Liver (tissue), 3 donors: ENCODE data around the gene TMEM82.

Experiments used
- CTCF ChIP-seq: fragments of 150-350 bp; IDR thresholded peaks from 2 replicates; pipeline ENCODE4 v1.5.1; 2017; ENCODE audit warnings: improper control_type of control experiment, low read depth, low read length; ENCODE audit not compliant: missing input control
- FOXA1 ChIP-seq: IDR thresholded peaks from 2 replicates; pipeline ENCODE4 v1.6.1; 2016; ENCODE audit warnings: antibody characterized with exemption
- GABPA ChIP-seq, 2 donors: IDR thresholded peaks in 1 of 2; conservative IDR thresholded peaks in 1 of 2; 2 replicates each; pipeline ENCODE4 v1.6.1; 2016; ENCODE audit warnings: antibody characterized with exemption in 2 of 2, mild to moderate bottlenecking in 1 of 2, moderate library complexity in 1 of 2
- JUND ChIP-seq, 2 donors: IDR thresholded peaks; 2 replicates each; pipeline ENCODE4 v1.6.1; 2016; ENCODE audit warnings: antibody characterized with exemption in 2 of 2
- MAX ChIP-seq: IDR thresholded peaks from 2 replicates; pipeline ENCODE4 v1.6.1; 2016; ENCODE audit warnings: antibody characterized with exemption
- RAD21 ChIP-seq, 2 donors: IDR thresholded peaks; 2 replicates each; pipeline ENCODE4 v1.6.1; 2016; ENCODE audit warnings: antibody characterized with exemption in 2 of 2, mild to moderate bottlenecking in 2 of 2
- REST ChIP-seq: IDR thresholded peaks from 2 replicates; pipeline ENCODE4 v1.6.1; 2016; ENCODE audit warnings: antibody characterized with exemption, mild to moderate bottlenecking
- SP1 ChIP-seq: IDR thresholded peaks from 2 replicates; pipeline ENCODE4 v1.6.1; 2018; ENCODE audit warnings: antibody characterized with exemption, mild to moderate bottlenecking
- YY1 ChIP-seq: IDR thresholded peaks from 2 replicates; pipeline ENCODE4 v1.6.1; 2016; ENCODE audit warnings: antibody characterized with exemption, mild to moderate bottlenecking
- ZBTB33 ChIP-seq: IDR thresholded peaks from 2 replicates; pipeline ENCODE4 v1.6.1; 2016; ENCODE audit warnings: antibody characterized with exemption
- donor health status: healthy.
- donor health status: healthy.

GRCh38 chr1:15770313-15770962, 28.1 kb downstream of the TMEM82 start:
- TF ChIP-seq CTCF (no peak), REST (no peak), JUND (IDR thresholded peaks at IDR 0.05) (no peak), ZBTB33 (no peak), FOXA1 (no peak), MAX (no peak), YY1 (no peak), RAD21 (IDR thresholded peaks at IDR 0.05) (no peak), SP1 (no peak), GABPA (IDR thresholded peaks at IDR 0.05 in 1 of 2, conservative IDR thresholded peaks at IDR 0.05 in 1 of 2) (no peak)
